ENCODE measurements around the gene MRI1.
A peak's percentile ranks its signal among the peaks of the same experiment; 100 is the strongest.

MRI1 gene

GRCh38 chr19:13794757-13795589, 30.7 kb downstream of the MRI1 start, which contains the start of gene ZSWIM4:
TSS of gene ZSWIM4 (plus strand) at chr19:13795443. CDS start at chr19:13795649, 206 bp downstream.
- peak; percentile 95 to 96 for DNase-seq

GRCh38 chr19:13795595-13796300, 31.4 kb downstream of the MRI1 start:
- no peak for DNase-seq

GRCh38 chr19:13796301-13797057, 32.2 kb downstream of the MRI1 start:
- no peak for DNase-seq

- no peak for DNase-seq
Observed at GRCh38 chr19:13797058-13797440, 32.7 kb downstream of the MRI1 start.

GRCh38 chr19:13797870-13798269, 33.5 kb downstream of the MRI1 start:
- DNase-seq = no peak

- DNase-seq = no peak
Observed at GRCh38 chr19:13799669-13800068, 35.3 kb downstream of the MRI1 start.

GRCh38 chr19:13803038-13803437, 38.7 kb downstream of the MRI1 start:
- DNase-seq = no peak

- DNase-seq = no peak
Observed at GRCh38 chr19:13804830-13805683, 40.7 kb downstream of the MRI1 start.

GRCh38 chr19:13806728-13807127, 42.4 kb downstream of the MRI1 start:
- no peak for DNase-seq

- no peak for DNase-seq
Observed at GRCh38 chr19:13807421-13808021, 43.2 kb downstream of the MRI1 start.

GRCh38 chr19:13808856-13809255, 44.5 kb downstream of the MRI1 start:
- no peak for DNase-seq

- no peak for DNase-seq
Observed at GRCh38 chr19:13812544-13812943, 48.2 kb downstream of the MRI1 start.

GRCh38 chr19:13813147-13813546, 48.8 kb downstream of the MRI1 start:
- no peak for DNase-seq

- DNase-seq = no peak
Observed at GRCh38 chr19:13814550-13814949, 50.2 kb downstream of the MRI1 start.

- no peak for DNase-seq
Observed at GRCh38 chr19:13817018-13817614, 52.8 kb downstream of the MRI1 start.

- no peak for DNase-seq
Observed at GRCh38 chr19:13817615-13818371, 53.5 kb downstream of the MRI1 start.

- DNase-seq = no peak
Observed at GRCh38 chr19:13819238-13819637, 54.9 kb downstream of the MRI1 start.

GRCh38 chr19:13821292-13821691, 57.0 kb downstream of the MRI1 start:
- DNase-seq = no peak

GRCh38 chr19:13823256-13823655, 58.9 kb downstream of the MRI1 start:
- DNase-seq = no peak

Measured in NCI-H1930 (cell line).